Esophagus muscularis mucosa (tissue), 3 donors: Measurements from ENCODE around the gene RHOJ.

Source experiments
- EP300 ChIP-seq: sonication (generic); formaldehyde crosslinking; IDR thresholded peaks from one replicate; pipeline ENCODE4 v1.6.1; 2017; ENCODE audit warnings: antibody characterized with exemption
- POLR2AphosphoS5 ChIP-seq, 2 donors: sonication (generic); formaldehyde crosslinking; IDR thresholded peaks; one replicate each; pipeline ENCODE4 v1.6.1; 2017; ENCODE audit warnings: antibody characterized with exemption in 2 of 2

GRCh38 chr14:63223596-63223995 lies 19.4 kb downstream of the RHOJ start:
- no peak for TF ChIP-seq POLR2AphosphoS5 (IDR thresholded peaks at IDR 0.05)
- TF ChIP-seq EP300 = no peak
